MM.1S (cell line): ENCODE results near the gene ULK4.

ENCODE experiments used
- EZH2 ChIP-seq: fragments of 300-600 bp; sonication (generic); optimal IDR thresholded peaks from 2 replicates; pipeline ENCODE3; 2017; ENCODE audit warnings: low read depth, mild to moderate bottlenecking, antibody characterized with exemption, low read length, mixed read lengths
- EZH2phosphoT487 ChIP-seq: fragments of 300-600 bp; sonication (generic); IDR thresholded peaks from 2 replicates; pipeline ENCODE4 v1.6.1; 2018; ENCODE audit warnings: antibody characterized with exemption, low read length
- TF ChIP-seq, protein P1 (sequence below): fragments of 300-600 bp; sonication (generic); IDR thresholded peaks from 2 replicates; pipeline ENCODE4 v1.5.1; 2016; ENCODE audit warnings: antibody characterized with exemption, low read length, mixed read lengths

DNA sequence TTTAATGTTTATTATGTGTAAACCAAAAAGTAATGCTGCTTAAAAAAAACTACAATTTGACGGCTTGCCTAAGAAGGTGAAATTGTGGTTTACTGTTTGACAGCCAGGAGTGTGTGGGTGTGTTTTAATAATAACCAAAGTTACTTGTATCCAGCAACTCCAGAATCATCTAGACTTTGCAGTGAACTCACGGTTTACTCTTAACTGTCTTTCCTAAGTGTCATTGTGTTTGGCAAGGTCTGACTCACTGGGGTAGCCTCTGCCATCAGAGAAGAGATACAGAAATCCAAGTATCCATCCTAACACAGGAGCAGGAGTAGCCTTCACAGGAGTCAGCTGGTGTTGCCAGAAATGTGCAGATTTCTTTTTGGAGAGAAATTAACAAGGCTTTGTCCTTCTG is 611.5 kb downstream of the ULK4 start:
- TF ChIP-seq, protein P1, sequence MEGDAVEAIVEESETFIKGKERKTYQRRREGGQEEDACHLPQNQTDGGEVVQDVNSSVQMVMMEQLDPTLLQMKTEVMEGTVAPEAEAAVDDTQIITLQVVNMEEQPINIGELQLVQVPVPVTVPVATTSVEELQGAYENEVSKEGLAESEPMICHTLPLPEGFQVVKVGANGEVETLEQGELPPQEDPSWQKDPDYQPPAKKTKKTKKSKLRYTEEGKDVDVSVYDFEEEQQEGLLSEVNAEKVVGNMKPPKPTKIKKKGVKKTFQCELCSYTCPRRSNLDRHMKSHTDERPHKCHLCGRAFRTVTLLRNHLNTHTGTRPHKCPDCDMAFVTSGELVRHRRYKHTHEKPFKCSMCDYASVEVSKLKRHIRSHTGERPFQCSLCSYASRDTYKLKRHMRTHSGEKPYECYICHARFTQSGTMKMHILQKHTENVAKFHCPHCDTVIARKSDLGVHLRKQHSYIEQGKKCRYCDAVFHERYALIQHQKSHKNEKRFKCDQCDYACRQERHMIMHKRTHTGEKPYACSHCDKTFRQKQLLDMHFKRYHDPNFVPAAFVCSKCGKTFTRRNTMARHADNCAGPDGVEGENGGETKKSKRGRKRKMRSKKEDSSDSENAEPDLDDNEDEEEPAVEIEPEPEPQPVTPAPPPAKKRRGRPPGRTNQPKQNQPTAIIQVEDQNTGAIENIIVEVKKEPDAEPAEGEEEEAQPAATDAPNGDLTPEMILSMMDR, result no peak
- TF ChIP-seq EZH2, result no peak
- no peak for TF ChIP-seq EZH2phosphoT487
